NB4 (cell line): ENCODE results near the gene SOX9.

Source experiments
- POLR2A ChIP-seq: IDR thresholded peaks from 2 replicates; pipeline ENCODE4 v1.6.1; 2011; ENCODE audit warnings: mild to moderate bottlenecking; ENCODE audit not compliant: insufficient read length; ENCODE audit errors: extremely low read depth
- TF ChIP-seq, protein P1 (sequence below): IDR thresholded peaks from one replicate; pipeline ENCODE4 v1.5.1; 2012; ENCODE audit warnings: low read depth, low read length
- TF ChIP-seq, protein P2 (sequence below): IDR thresholded peaks from 2 replicates; pipeline ENCODE4 v1.6.1; 2011; ENCODE audit warnings: low read depth, low read length

DNA sequence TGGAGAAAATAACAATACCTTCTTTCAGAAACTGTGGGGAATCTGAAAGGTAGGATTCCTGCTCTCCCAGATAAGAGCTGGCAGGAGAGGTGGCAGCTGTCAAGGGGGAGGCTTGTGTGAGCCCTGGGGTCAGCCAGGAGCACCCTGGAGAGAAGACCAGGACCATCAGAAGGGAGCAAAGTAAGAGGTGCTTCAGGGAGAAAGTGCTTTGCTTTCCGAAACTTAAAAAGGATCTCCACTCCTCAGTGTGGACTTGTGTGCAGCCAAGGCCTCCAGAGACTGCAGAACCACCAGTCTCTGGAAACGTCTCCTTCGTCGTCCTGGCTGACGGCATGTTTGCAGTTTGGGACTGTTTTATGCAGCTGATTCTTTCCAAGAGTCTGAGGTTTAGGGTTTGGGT lies 13.7 kb upstream of the SOX9 start:
- TF ChIP-seq, protein P1, sequence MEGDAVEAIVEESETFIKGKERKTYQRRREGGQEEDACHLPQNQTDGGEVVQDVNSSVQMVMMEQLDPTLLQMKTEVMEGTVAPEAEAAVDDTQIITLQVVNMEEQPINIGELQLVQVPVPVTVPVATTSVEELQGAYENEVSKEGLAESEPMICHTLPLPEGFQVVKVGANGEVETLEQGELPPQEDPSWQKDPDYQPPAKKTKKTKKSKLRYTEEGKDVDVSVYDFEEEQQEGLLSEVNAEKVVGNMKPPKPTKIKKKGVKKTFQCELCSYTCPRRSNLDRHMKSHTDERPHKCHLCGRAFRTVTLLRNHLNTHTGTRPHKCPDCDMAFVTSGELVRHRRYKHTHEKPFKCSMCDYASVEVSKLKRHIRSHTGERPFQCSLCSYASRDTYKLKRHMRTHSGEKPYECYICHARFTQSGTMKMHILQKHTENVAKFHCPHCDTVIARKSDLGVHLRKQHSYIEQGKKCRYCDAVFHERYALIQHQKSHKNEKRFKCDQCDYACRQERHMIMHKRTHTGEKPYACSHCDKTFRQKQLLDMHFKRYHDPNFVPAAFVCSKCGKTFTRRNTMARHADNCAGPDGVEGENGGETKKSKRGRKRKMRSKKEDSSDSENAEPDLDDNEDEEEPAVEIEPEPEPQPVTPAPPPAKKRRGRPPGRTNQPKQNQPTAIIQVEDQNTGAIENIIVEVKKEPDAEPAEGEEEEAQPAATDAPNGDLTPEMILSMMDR: no peak
- TF ChIP-seq POLR2A: no peak
- TF ChIP-seq, protein P2, sequence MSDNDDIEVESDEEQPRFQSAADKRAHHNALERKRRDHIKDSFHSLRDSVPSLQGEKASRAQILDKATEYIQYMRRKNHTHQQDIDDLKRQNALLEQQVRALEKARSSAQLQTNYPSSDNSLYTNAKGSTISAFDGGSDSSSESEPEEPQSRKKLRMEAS: no peak
